ENCODE results near the gene CHD5. TPM values are rescaled to one million over a fixed set of nuclear protein-coding genes. Genes with fewer than 3 reads are reported as not detected.

The CHD5 gene
- total RNA-seq, 1 experiment from 2014 or later = 6.1 TPM

DNA sequence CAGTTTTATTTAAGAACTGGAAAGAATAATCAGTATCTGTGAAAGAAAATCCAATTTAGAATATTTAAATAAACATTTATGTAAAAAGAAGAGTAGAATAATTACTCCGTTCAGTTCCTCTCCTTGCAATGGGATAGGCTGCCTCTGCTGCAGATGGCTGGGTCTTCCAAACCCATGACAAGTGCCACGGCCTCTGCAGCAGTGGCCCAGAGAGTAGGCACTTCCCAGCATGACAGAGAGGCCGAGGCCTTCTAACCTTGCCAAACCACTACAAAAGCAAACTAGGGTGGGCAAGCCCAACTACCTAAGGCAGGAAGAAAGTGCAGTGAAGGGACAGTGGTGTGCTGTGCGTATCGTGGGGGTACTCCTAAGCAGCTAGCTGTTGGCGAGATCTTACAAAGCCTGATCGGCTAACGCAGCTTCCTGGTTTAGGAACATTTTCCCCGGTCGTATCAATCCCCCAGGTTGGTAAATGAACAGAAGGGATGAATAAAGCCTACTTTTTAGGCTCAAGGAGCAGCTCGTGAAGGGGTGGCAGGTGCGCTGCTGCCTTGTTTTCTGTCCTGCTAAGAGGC lies 41.2 kb upstream of the CHD5 start:
- H2AFZ ChIP-seq (ENCODE audit: low read depth, low read length, poor library complexity, severe bottlenecking) = no peak overlapping the region
- peak overlapping the region; percentile 67 for H3K9ac ChIP-seq (ENCODE audit: low read length)
- RAD21 ChIA-PET (ENCODE audit: low non-redundant PET in 1 of 2, low total read pairs in 2 of 2, uncharacterized antibody in 2 of 2, unreplicated experiment in 2 of 2) = no interaction called here
- H3K27ac ChIP-seq (ENCODE audit: low read depth, low read length) = peak overlapping the region; percentile 89
- ATAC-seq (no peak), DNase-seq (ENCODE audit: low read depth, low spot score) (no peak)
- TF ChIP-seq RAD21 (IDR thresholded peaks at IDR 0.05; ENCODE audit: low read depth) (no peak), EZH2phosphoT487 (IDR thresholded peaks at IDR 0.05; ENCODE audit: borderline replicate concordance) (no peak), FOSL1 (IDR thresholded peaks at IDR 0.05; ENCODE audit: low read depth) (no peak), YY1 (IDR thresholded peaks at IDR 0.05; ENCODE audit: extremely low read depth, insufficient replicate concordance, low read depth, low read length) (no peak), SIN3A (IDR thresholded peaks at IDR 0.05; ENCODE audit: low read depth) (no peak), POLR2AphosphoS5 (IDR thresholded peaks at IDR 0.05; ENCODE audit: low read depth, low read length) (no peak)
- TF ChIP-seq, protein P1, sequence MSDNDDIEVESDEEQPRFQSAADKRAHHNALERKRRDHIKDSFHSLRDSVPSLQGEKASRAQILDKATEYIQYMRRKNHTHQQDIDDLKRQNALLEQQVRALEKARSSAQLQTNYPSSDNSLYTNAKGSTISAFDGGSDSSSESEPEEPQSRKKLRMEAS (IDR thresholded peaks at IDR 0.05) = no peak
- TF ChIP-seq, protein P2, sequence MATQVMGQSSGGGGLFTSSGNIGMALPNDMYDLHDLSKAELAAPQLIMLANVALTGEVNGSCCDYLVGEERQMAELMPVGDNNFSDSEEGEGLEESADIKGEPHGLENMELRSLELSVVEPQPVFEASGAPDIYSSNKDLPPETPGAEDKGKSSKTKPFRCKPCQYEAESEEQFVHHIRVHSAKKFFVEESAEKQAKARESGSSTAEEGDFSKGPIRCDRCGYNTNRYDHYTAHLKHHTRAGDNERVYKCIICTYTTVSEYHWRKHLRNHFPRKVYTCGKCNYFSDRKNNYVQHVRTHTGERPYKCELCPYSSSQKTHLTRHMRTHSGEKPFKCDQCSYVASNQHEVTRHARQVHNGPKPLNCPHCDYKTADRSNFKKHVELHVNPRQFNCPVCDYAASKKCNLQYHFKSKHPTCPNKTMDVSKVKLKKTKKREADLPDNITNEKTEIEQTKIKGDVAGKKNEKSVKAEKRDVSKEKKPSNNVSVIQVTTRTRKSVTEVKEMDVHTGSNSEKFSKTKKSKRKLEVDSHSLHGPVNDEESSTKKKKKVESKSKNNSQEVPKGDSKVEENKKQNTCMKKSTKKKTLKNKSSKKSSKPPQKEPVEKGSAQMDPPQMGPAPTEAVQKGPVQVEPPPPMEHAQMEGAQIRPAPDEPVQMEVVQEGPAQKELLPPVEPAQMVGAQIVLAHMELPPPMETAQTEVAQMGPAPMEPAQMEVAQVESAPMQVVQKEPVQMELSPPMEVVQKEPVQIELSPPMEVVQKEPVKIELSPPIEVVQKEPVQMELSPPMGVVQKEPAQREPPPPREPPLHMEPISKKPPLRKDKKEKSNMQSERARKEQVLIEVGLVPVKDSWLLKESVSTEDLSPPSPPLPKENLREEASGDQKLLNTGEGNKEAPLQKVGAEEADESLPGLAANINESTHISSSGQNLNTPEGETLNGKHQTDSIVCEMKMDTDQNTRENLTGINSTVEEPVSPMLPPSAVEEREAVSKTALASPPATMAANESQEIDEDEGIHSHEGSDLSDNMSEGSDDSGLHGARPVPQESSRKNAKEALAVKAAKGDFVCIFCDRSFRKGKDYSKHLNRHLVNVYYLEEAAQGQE (IDR thresholded peaks at IDR 0.05; ENCODE audit: low read depth) = no peak
- H4K20me1 ChIP-seq (ENCODE audit: insufficient read depth) = no peaks in the 10 kb centered on the region; the same call in 1 of the 2 replicates
- H3K4me2 ChIP-seq (ENCODE audit: low read length) = peak overlapping the region; percentile 80
- CTCF ChIA-PET = interaction anchor here (0.8 to 6.5 kb wide), 2 partner anchors 16 to 17 kb away, joined by 3 to 44 read pairs; partner anchors contain the start of gene RNF207
- peaks cover 37% of the 10 kb centered on the region for H3K79me2 ChIP-seq (ENCODE audit: insufficient read depth, low read length)
- POLR2A ChIA-PET = interaction anchor here (1.2 to 1.6 kb wide), 5 partner anchors 10 to 17 kb away, joined by 3 to 11 read pairs (median 4); partner anchors contain the start of gene RNF207
- H3K4me1 ChIP-seq (ENCODE audit: control insufficient read depth in 1 of 2, insufficient read depth in 2 of 2, low read length in 2 of 2) = peaks cover 76 to 85% of the 10 kb centered on the region in 2 experiments
- intact Hi-C loops (cut with micrococcal nuclease) = no loop called here
- no peaks in the 10 kb centered on the region for H3K9me2 ChIP-seq (ENCODE audit: insufficient read depth)
- H3K9me3 ChIP-seq (ENCODE audit: control insufficient read depth in 1 of 2, insufficient read depth in 1 of 2, low read depth in 1 of 2, low read length in 2 of 2) = no peaks in the 10 kb centered on the region
- no peak overlapping the region for H3K4me3 ChIP-seq (replicated peaks in 1 of 2; ENCODE audit: low read depth in 1 of 2, low read length in 2 of 2)
- peaks cover 4 to 34% of the 10 kb centered on the region in 2 experiments; a peak in 2 of 4 replicates for H3K36me3 ChIP-seq (ENCODE audit: control insufficient read depth in 1 of 2, insufficient read depth in 2 of 2, low read length in 2 of 2)
- no TSS peak for BruUV-seq (replicated peaks)
- H3K27me3 ChIP-seq (ENCODE audit: insufficient read depth, low read length) = no peaks in the 10 kb centered on the region
